Measurements from ENCODE around the gene LYST. TPM values are rescaled to one million over a fixed set of nuclear protein-coding genes. Genes with fewer than 3 reads are reported as not detected.

Gene LYST
- total and polyA plus RNA-seq, 2 of the 4 experiments (the other 2 are of a cell fraction) = 2.2 to 7.2 TPM

GRCh38 chr1:235885655-235886262 lies 19.1 kb upstream of the LYST start:
- Histone ChIP-seq H2BK20ac (ENCODE audit: low read depth, low read length) (no peak overlapping the region), H2AK9ac (replicated peaks; ENCODE audit: low read depth, low read length, poor library complexity) (no peak overlapping the region), H3K79me1 (ENCODE audit: low read depth in 1 of 2, low read length in 2 of 2) (no peaks in the 10 kb centered on the region), H3K23ac (ENCODE audit: low read depth, low read length) (no peak overlapping the region), H4K20me1 (ENCODE audit: insufficient read depth, low read length) (peaks cover 4% of the 10 kb centered on the region; the same call in 1 of the 2 replicates), H3K27me3 (ENCODE audit: control insufficient read depth, insufficient read depth, low read length) (peaks cover 2% of the 10 kb centered on the region; the same call in 1 of the 2 replicates), H2AK5ac (ENCODE audit: low read depth, low read length) (no peak overlapping the region), H3K56ac (ENCODE audit: extremely low read depth, insufficient read depth, low read length) (no peak overlapping the region), H3K4me1 (ENCODE audit: control insufficient read depth, insufficient read depth, low read length) (peaks cover 5% of the 10 kb centered on the region), H2BK120ac (ENCODE audit: low read depth, low read length) (no peak overlapping the region), H3K4me2 (ENCODE audit: low read depth, low read length) (no peak overlapping the region), H3K4ac (ENCODE audit: low read depth, low read length) (no peak overlapping the region), H3K36me3 (ENCODE audit: control insufficient read depth, insufficient read depth, low read length) (no peaks in the 10 kb centered on the region), H3K9me1 (ENCODE audit: insufficient read depth, low read length) (peaks cover 4% of the 10 kb centered on the region; the same call in 1 of the 2 replicates), H4K91ac (ENCODE audit: insufficient read depth, low read depth, low read length) (no peak overlapping the region), H3K18ac (ENCODE audit: low read depth, low read length) (no peak overlapping the region), H3K9me3 (ENCODE audit: control insufficient read depth, insufficient read depth, low read length) (no peaks in the 10 kb centered on the region), H3K27ac (ENCODE audit: insufficient read depth, low read length) (no peak overlapping the region), H2AFZ (replicated peaks; ENCODE audit: low read length, poor library complexity) (no peak overlapping the region), H3K14ac (replicated peaks; ENCODE audit: low read depth, low read length) (no peak overlapping the region), H4K5ac (ENCODE audit: low read depth, low read length) (no peak overlapping the region), H3K4me3 (ENCODE audit: insufficient read depth, low read depth, low read length) (no peak overlapping the region), H3K9ac (ENCODE audit: low read depth, low read length) (no peak overlapping the region), H2BK5ac (ENCODE audit: low read depth, low read length, poor library complexity, severe bottlenecking) (no peak overlapping the region), H2BK15ac (ENCODE audit: low read depth, low read length) (no peak overlapping the region), H4K8ac (ENCODE audit: low read depth in 2 of 2, low read length in 2 of 2) (no peak overlapping the region)
- ChIA-PET CTCF (no interaction called here), POLR2A (ENCODE audit: unreplicated experiment) (no interaction called here)
- no CpG with 5 or more reads among the region's 3 CpGs for WGBS, 2 experiments (ENCODE audit: extremely low coverage in 2 of 2, insufficient read length in 1 of 2)
- dilution Hi-C loops (cut with HindIII; ENCODE audit: low sequenced_read_pairs, unreplicated experiment) = no loop called here
- DNase-seq (no peak), ATAC-seq (ENCODE audit: low read depth) (no peak)
- TF ChIP-seq MAFK (IDR thresholded peaks at IDR 0.05; ENCODE audit: low read depth, low read length) (no peak), ELK1 (IDR thresholded peaks at IDR 0.05; ENCODE audit: borderline replicate concordance, low read depth, low read length) (no peak), RCOR1 (IDR thresholded peaks at IDR 0.05; ENCODE audit: insufficient replicate concordance, low read length) (no peak), RAD21 (IDR thresholded peaks at IDR 0.05; ENCODE audit: low read length) (no peak), POLR2A (IDR thresholded peaks at IDR 0.05; ENCODE audit: low read depth, low read length) (no peak), MAZ (IDR thresholded peaks at IDR 0.05; ENCODE audit: borderline replicate concordance, low read depth, low read length) (no peak), FOS (IDR thresholded peaks at IDR 0.05; ENCODE audit: low read depth, low read length) (no peak), BHLHE40 (IDR thresholded peaks at IDR 0.05; ENCODE audit: low read depth, low read length) (no peak), CHD1 (IDR thresholded peaks at IDR 0.05; ENCODE audit: low read depth, low read length) (no peak), CEBPB (IDR thresholded peaks at IDR 0.05; ENCODE audit: low read depth, low read length) (no peak), RFX5 (IDR thresholded peaks at IDR 0.05; ENCODE audit: low read depth, low read length) (no peak), CTCF (conservative IDR thresholded peaks at IDR 0.05; ENCODE audit: low read depth, low read length) (no peak), NFE2L2 (IDR thresholded peaks at IDR 0.05; ENCODE audit: low read depth, low read length) (no peak), SMC3 (IDR thresholded peaks at IDR 0.05; ENCODE audit: low read depth, low read length) (no peak), MXI1 (IDR thresholded peaks at IDR 0.05; ENCODE audit: borderline replicate concordance, low read depth, low read length) (no peak)
- TF ChIP-seq, protein P1, sequence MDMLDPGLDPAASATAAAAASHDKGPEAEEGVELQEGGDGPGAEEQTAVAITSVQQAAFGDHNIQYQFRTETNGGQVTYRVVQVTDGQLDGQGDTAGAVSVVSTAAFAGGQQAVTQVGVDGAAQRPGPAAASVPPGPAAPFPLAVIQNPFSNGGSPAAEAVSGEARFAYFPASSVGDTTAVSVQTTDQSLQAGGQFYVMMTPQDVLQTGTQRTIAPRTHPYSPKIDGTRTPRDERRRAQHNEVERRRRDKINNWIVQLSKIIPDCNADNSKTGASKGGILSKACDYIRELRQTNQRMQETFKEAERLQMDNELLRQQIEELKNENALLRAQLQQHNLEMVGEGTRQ (IDR thresholded peaks at IDR 0.05; ENCODE audit: low read depth, low read length) = no peak
- in situ Hi-C loops (cut with MboI; ENCODE audit: low sequenced_read_pairs) = no loop called here
- BruUV-seq (replicated peaks) = no TSS peak
- intact Hi-C loops (cut with micrococcal nuclease) = no loop called here

All from IMR-90 (cell line).